ENCODE data around the gene PVR.

PVR gene

GRCh38 chr19:44698492-44699201, 54.9 kb downstream of the PVR start, which contains the start of gene CEACAM16:
CEACAM16 (plus strand) TSS chr19:44699151; CDS start chr19:44701457, 2,306 bp downstream.
- Histone ChIP-seq H2AFZ (ENCODE audit: low read depth, low read length) (no peak within 1 kb of the TSS), H3K9me3 (ENCODE audit: insufficient read depth, low read length) (no peaks in the 10 kb centered on the region), H4K20me1 (ENCODE audit: insufficient read depth, low read length) (0 out of 2 replicates have a peak, but pooled peaks cover 2% of the 10 kb centered on the region), H3K27ac (ENCODE audit: low read length) (no peak within 1 kb of the TSS), H3K79me2 (ENCODE audit: low read length) (no peaks in the 10 kb centered on the region), H3K36me3 (replicated peaks; ENCODE audit: low read depth, low read length) (no peaks in the 10 kb centered on the region), H3K27me3 (ENCODE audit: low read depth, low read length) (peaks cover 56% of the 10 kb centered on the region), H3K4me3 (ENCODE audit: low read length) (no peak within 1 kb of the TSS), H3K9ac (ENCODE audit: low read length) (no peak within 1 kb of the TSS), H3K4me1 (ENCODE audit: low read length) (no peaks in the 10 kb centered on the region), H3K4me2 (ENCODE audit: low read length) (no peak within 1 kb of the TSS)
- TF ChIP-seq EZH2phosphoT487 (IDR thresholded peaks at IDR 0.05; ENCODE audit: low read depth) = no peak
- no peak for TF ChIP-seq CTCF (IDR thresholded peaks at IDR 0.05; ENCODE audit: low read depth, low read length)

- no peak overlapping the region for H3K4me2 ChIP-seq (ENCODE audit: low read length)
- H4K20me1 ChIP-seq (ENCODE audit: insufficient read depth, low read length) = no peaks in the 10 kb centered on the region
- no peak overlapping the region for H3K27ac ChIP-seq (ENCODE audit: low read length)
- H2AFZ ChIP-seq (ENCODE audit: low read depth, low read length) = no peak overlapping the region
- no peaks in the 10 kb centered on the region for H3K36me3 ChIP-seq (replicated peaks; ENCODE audit: low read depth, low read length)
- peaks cover 39% of the 10 kb centered on the region for H3K27me3 ChIP-seq (ENCODE audit: low read depth, low read length)
- H3K79me2 ChIP-seq (ENCODE audit: low read length) = no peaks in the 10 kb centered on the region
- no peak for TF ChIP-seq EZH2phosphoT487 (IDR thresholded peaks at IDR 0.05; ENCODE audit: low read depth)
- TF ChIP-seq CTCF (IDR thresholded peaks at IDR 0.05; ENCODE audit: low read depth, low read length) = no peak
- no peaks in the 10 kb centered on the region for H3K4me1 ChIP-seq (ENCODE audit: low read length)
- no peak overlapping the region for H3K4me3 ChIP-seq (ENCODE audit: low read length)
- no peaks in the 10 kb centered on the region for H3K9me3 ChIP-seq (ENCODE audit: insufficient read depth, low read length)
- H3K9ac ChIP-seq (ENCODE audit: low read length) = no peak overlapping the region
These were observed 56.8 kb downstream of the PVR start for GRCh38 chr19:44700547-44700946.

DNA sequence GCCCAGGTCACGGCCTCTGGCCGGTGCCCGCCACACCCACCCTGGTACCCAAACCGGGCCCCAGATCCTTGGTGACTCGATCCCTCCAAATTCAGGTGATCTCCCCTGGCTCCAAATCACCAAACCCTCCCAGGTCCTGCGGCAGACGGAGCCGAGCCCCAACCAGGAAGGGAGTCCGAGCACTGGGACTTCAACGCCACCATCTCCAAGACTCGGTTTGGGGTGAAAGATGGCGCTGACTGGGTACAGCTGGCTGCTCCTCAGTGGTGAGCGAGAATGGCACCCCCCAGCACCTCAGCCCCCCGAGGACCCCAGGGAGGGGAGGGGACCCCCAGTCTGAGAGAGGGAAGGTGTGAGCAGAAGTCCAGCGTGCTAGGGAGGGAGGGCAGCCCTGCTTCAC, 57.5 kb downstream of the PVR start:
- H3K27ac ChIP-seq (ENCODE audit: low read length) = no peak overlapping the region
- no peaks in the 10 kb centered on the region for H3K4me1 ChIP-seq (ENCODE audit: low read length)
- H3K9me3 ChIP-seq (ENCODE audit: insufficient read depth, low read length) = no peaks in the 10 kb centered on the region
- no peak overlapping the region for H2AFZ ChIP-seq (ENCODE audit: low read depth, low read length)
- H3K4me2 ChIP-seq (ENCODE audit: low read length) = no peak overlapping the region
- TF ChIP-seq EZH2phosphoT487 (IDR thresholded peaks at IDR 0.05; ENCODE audit: low read depth) (no peak), CTCF (IDR thresholded peaks at IDR 0.05; ENCODE audit: low read depth, low read length) (no peak)
- H3K9ac ChIP-seq (ENCODE audit: low read length) = no peak overlapping the region
- no peaks in the 10 kb centered on the region for H3K79me2 ChIP-seq (ENCODE audit: low read length)
- H3K4me3 ChIP-seq (ENCODE audit: low read length) = no peak overlapping the region
- no peaks in the 10 kb centered on the region for H4K20me1 ChIP-seq (ENCODE audit: insufficient read depth, low read length)
- no peaks in the 10 kb centered on the region for H3K36me3 ChIP-seq (replicated peaks; ENCODE audit: low read depth, low read length)
- peaks cover 37% of the 10 kb centered on the region for H3K27me3 ChIP-seq (ENCODE audit: low read depth, low read length)

GRCh38 chr19:44702551-44703176, 59.0 kb downstream of the PVR start:
- no peak overlapping the region for H2AFZ ChIP-seq (ENCODE audit: low read depth, low read length)
- H3K79me2 ChIP-seq (ENCODE audit: low read length) = no peaks in the 10 kb centered on the region
- TF ChIP-seq CTCF (IDR thresholded peaks at IDR 0.05; ENCODE audit: low read depth, low read length) = no peak
- no peak for TF ChIP-seq EZH2phosphoT487 (IDR thresholded peaks at IDR 0.05; ENCODE audit: low read depth)
- no peak overlapping the region for H3K9ac ChIP-seq (ENCODE audit: low read length)
- no peaks in the 10 kb centered on the region for H3K4me1 ChIP-seq (ENCODE audit: low read length)
- no peak overlapping the region for H3K4me3 ChIP-seq (ENCODE audit: low read length)
- H3K9me3 ChIP-seq (ENCODE audit: insufficient read depth, low read length) = no peaks in the 10 kb centered on the region
- no peaks in the 10 kb centered on the region for H3K36me3 ChIP-seq (replicated peaks; ENCODE audit: low read depth, low read length)
- H4K20me1 ChIP-seq (ENCODE audit: insufficient read depth, low read length) = no peaks in the 10 kb centered on the region
- no peak overlapping the region for H3K4me2 ChIP-seq (ENCODE audit: low read length)
- H3K27me3 ChIP-seq (ENCODE audit: low read depth, low read length) = peaks cover 25% of the 10 kb centered on the region
- no peak overlapping the region for H3K27ac ChIP-seq (ENCODE audit: low read length)
